Osteocyte (in vitro differentiated cells): ENCODE data around the gene TAGLN3. TPM values are rescaled to one million over a fixed set of nuclear protein-coding genes. Genes with fewer than 3 reads are reported as not detected.

Experiments used
- DNase-seq: peaks from one replicate; pipeline ENCODE4 v3.0.0; 2021; ENCODE audit warnings: mixed read lengths; ENCODE audit not compliant: unreplicated experiment; ENCODE audit errors: extremely low spot score
- H3K27ac Mint-ChIP-seq: one replicate; pipeline ENCODE4 v1.8.0; 2021; ENCODE audit warnings: mild to moderate bottlenecking, mixed read lengths; ENCODE audit not compliant: unreplicated experiment
- H3K27me3 Mint-ChIP-seq: one replicate; pipeline ENCODE4 v1.8.0; 2021; ENCODE audit warnings: mixed read lengths; ENCODE audit not compliant: unreplicated experiment
- H3K36me3 Mint-ChIP-seq: one replicate; pipeline ENCODE4 v1.8.0; 2021; ENCODE audit warnings: mixed read lengths; ENCODE audit not compliant: unreplicated experiment
- H3K4me1 Mint-ChIP-seq: one replicate; pipeline ENCODE4 v1.8.0; 2021; ENCODE audit warnings: mixed read lengths; ENCODE audit not compliant: unreplicated experiment
- H3K4me3 Mint-ChIP-seq: one replicate; pipeline ENCODE4 v1.8.0; 2021; ENCODE audit warnings: mild to moderate bottlenecking, moderate library complexity, mixed read lengths; ENCODE audit not compliant: unreplicated experiment
- H3K9me3 Mint-ChIP-seq: one replicate; pipeline ENCODE4 v1.8.0; 2021; ENCODE audit warnings: mixed read lengths; ENCODE audit not compliant: unreplicated experiment
- CTCF ChIP-seq: fragments of 200-600 bp; sonication (generic); IDR thresholded peaks from 2 replicates; pipeline ENCODE4 v1.5.0; 2021; ENCODE audit warnings: antibody characterized with exemption, mild to moderate bottlenecking, moderate library complexity
- total RNA-seq: library from RNA; stranded (reverse); gene quantifications from 2 replicates; pipeline ENCODE4 v1.2.1, GENCODE V29; 2021

TAGLN3 gene
- total RNA-seq, 1 donor from 2014 or later, result not detected

GRCh38 chr3:112047264-112047663 lies 48.5 kb downstream of the TAGLN3 start:
- Mint-ChIP-seq H3K27me3 (peaks cover 5% of the 10 kb centered on the region), H3K4me1 (no peaks in the 10 kb centered on the region), H3K27ac (no peak overlapping the region), H3K4me3 (no peak overlapping the region), H3K9me3 (no peaks in the 10 kb centered on the region), H3K36me3 (no peaks in the 10 kb centered on the region)
- TF ChIP-seq CTCF, result no peak
- no peak for DNase-seq

DNA sequence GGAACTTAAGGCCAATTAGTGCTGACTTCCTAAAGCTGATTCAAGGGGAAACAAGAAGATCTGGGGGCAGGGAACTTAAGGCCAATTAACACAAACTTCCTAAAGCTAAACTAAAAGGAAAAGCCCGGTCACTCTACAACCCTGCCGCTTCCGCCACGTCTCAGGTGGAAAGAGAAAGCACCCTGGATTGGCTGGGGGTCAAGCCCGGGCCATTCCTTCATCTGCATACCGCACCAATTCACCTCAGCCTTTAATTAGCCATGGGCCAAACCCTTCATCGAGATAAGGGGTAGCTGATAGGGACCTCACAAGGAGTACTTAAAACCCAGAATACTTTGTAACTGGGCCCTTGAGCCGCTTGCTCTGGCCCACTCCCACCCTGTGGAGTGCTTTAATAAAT lies 50.2 kb downstream of the TAGLN3 start:
- H3K4me3 Mint-ChIP-seq, result no peak overlapping the region
- H3K4me1 Mint-ChIP-seq, result no peaks in the 10 kb centered on the region
- no peak for TF ChIP-seq CTCF
- no peaks in the 10 kb centered on the region for H3K9me3 Mint-ChIP-seq
- H3K27ac Mint-ChIP-seq, result no peak overlapping the region
- no peak for DNase-seq
- H3K36me3 Mint-ChIP-seq, result no peaks in the 10 kb centered on the region
- peaks cover 8% of the 10 kb centered on the region for H3K27me3 Mint-ChIP-seq

- no peak for TF ChIP-seq CTCF
- Mint-ChIP-seq H3K27ac (no peak overlapping the region), H3K36me3 (no peaks in the 10 kb centered on the region), H3K27me3 (peaks cover 8% of the 10 kb centered on the region), H3K9me3 (no peaks in the 10 kb centered on the region), H3K4me1 (peaks cover 12% of the 10 kb centered on the region), H3K4me3 (no peak overlapping the region)
- DNase-seq, result no peak
These were observed 54.5 kb downstream of the TAGLN3 start for GRCh38 chr3:112053229-112053628.

- Mint-ChIP-seq H3K4me1 (peaks cover 25% of the 10 kb centered on the region), H3K36me3 (no peaks in the 10 kb centered on the region), H3K27me3 (peaks cover 8% of the 10 kb centered on the region), H3K27ac (no peak overlapping the region), H3K9me3 (peaks cover 4% of the 10 kb centered on the region), H3K4me3 (no peak overlapping the region)
- no peak for TF ChIP-seq CTCF
- no peak for DNase-seq
These were observed 57.8 kb downstream of the TAGLN3 start for GRCh38 chr3:112056451-112056929.

GRCh38 chr3:112059497-112059896 lies 60.8 kb downstream of the TAGLN3 start:
- peaks cover 4% of the 10 kb centered on the region for H3K9me3 Mint-ChIP-seq
- no peak overlapping the region for H3K4me3 Mint-ChIP-seq
- peaks cover 28% of the 10 kb centered on the region for H3K4me1 Mint-ChIP-seq
- DNase-seq, result no peak
- H3K27ac Mint-ChIP-seq, result no peak overlapping the region
- no peaks in the 10 kb centered on the region for H3K36me3 Mint-ChIP-seq
- TF ChIP-seq CTCF, result no peak
- H3K27me3 Mint-ChIP-seq, result no peaks in the 10 kb centered on the region
